ENCODE data around the gene CAPN5.

DNA sequence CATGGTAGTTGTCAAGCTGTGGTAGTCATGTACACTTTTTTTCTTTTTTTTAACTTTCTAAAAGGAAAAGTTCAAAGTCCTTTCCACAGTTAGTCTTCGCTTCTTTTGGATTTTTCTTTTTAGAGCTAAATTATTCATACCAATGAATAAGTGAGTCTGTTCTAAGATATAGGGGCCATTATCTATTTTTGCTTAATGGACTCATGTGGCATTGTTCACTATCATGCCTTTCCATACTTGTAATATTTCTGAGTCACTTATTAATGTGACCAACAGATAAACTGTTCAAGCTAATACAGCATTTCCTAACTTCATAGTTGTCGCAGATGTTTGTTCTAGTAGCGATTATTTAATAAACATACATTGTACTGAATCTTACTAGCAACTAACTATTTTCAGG lies 40.5 kb upstream of the CAPN5 start:
- TF ChIP-seq, protein P1, sequence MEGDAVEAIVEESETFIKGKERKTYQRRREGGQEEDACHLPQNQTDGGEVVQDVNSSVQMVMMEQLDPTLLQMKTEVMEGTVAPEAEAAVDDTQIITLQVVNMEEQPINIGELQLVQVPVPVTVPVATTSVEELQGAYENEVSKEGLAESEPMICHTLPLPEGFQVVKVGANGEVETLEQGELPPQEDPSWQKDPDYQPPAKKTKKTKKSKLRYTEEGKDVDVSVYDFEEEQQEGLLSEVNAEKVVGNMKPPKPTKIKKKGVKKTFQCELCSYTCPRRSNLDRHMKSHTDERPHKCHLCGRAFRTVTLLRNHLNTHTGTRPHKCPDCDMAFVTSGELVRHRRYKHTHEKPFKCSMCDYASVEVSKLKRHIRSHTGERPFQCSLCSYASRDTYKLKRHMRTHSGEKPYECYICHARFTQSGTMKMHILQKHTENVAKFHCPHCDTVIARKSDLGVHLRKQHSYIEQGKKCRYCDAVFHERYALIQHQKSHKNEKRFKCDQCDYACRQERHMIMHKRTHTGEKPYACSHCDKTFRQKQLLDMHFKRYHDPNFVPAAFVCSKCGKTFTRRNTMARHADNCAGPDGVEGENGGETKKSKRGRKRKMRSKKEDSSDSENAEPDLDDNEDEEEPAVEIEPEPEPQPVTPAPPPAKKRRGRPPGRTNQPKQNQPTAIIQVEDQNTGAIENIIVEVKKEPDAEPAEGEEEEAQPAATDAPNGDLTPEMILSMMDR (IDR thresholded peaks at IDR 0.05; ENCODE audit: low read depth, low read length): no peak
- TF ChIP-seq EZH2phosphoT487 (IDR thresholded peaks at IDR 0.05; ENCODE audit: low read depth): no peak

Measured in OCI-LY3 (cell line).